Measurements from ENCODE around the gene IFT20.

The IFT20 gene

DNA sequence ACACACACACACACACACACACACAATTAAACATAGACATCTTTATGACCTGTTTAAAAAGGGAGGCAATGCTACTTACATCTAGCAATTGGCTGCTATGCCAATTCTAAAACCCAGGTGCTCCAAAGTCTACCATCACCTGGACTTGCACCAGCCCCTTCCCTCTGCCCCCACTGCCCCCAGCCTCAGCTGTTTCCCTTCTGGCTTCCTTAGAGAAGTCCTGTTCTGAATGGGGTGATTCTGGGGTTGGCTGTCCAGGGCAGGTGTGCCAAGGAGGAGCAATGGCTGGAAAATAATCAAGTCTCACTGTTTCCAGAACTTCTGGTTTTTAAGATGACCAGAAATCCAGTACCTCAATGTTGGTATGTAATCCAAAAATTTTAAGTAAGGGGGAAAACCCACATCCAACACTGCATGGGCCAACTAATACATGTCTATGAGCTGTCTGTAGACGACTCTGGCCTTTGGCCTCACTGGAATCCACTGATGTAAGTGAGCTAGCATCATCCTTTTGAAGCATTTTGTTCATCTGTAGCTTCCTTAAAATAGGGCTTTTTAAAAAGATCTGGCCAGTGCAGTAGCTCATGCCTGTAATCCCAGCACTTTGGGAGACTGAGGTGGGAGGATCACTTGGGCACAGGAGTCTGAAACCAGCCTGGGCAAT is 2.1 kb downstream of the IFT20 start:
- H2AFZ ChIP-seq, result no peak overlapping the region
- H3K79me2 ChIP-seq, result peaks cover 30% of the 10 kb centered on the region
- no peak overlapping the region for H3K4me2 ChIP-seq (ENCODE audit: low read length)
- H3K4me1 ChIP-seq, result no peaks in the 10 kb centered on the region
- no peak overlapping the region for H3K27ac ChIP-seq
- no peaks in the 10 kb centered on the region for H3K27me3 ChIP-seq (ENCODE audit: control insufficient read depth, insufficient read depth, low read length)
- no peak overlapping the region for H3K4me3 ChIP-seq (ENCODE audit: low read depth, low read length)
- TF ChIP-seq, protein P1, sequence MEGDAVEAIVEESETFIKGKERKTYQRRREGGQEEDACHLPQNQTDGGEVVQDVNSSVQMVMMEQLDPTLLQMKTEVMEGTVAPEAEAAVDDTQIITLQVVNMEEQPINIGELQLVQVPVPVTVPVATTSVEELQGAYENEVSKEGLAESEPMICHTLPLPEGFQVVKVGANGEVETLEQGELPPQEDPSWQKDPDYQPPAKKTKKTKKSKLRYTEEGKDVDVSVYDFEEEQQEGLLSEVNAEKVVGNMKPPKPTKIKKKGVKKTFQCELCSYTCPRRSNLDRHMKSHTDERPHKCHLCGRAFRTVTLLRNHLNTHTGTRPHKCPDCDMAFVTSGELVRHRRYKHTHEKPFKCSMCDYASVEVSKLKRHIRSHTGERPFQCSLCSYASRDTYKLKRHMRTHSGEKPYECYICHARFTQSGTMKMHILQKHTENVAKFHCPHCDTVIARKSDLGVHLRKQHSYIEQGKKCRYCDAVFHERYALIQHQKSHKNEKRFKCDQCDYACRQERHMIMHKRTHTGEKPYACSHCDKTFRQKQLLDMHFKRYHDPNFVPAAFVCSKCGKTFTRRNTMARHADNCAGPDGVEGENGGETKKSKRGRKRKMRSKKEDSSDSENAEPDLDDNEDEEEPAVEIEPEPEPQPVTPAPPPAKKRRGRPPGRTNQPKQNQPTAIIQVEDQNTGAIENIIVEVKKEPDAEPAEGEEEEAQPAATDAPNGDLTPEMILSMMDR (IDR thresholded peaks at IDR 0.05), result no peak
- H3K9ac ChIP-seq, result no peak overlapping the region
- H3K9me3 ChIP-seq (ENCODE audit: control insufficient read depth, low read length), result no peaks in the 10 kb centered on the region
- H3K36me3 ChIP-seq (ENCODE audit: control insufficient read depth, insufficient read depth, low read length), result no peaks in the 10 kb centered on the region

DNA sequence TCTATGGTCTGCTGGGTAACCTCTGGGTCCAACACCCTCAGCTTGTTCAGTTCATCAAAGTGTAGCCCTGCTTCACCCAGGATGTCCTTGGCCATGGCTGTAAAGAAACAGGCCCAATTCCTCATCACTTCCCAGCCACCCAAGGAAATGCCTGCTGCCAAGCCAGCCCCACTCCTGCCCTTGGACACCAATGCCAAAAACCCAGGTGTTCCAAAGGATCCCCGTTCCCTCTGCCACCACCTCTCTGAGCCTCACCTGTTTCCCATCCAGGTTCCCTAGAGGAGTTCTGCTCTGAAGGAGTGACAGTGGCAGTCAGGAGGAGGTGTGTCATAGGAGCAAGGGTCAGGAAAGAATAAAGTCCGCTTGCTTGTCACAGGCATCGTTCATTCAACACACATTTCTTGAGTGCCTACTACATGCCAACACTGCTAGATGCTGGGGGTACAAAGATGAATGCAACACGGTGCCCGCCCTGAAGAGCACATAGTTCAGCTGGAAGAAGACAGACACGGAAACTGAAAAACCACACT is 3.3 kb downstream of the IFT20 start:
- no peaks in the 10 kb centered on the region for H3K36me3 ChIP-seq (ENCODE audit: control insufficient read depth, insufficient read depth, low read length)
- H3K79me2 ChIP-seq, result peaks cover 27% of the 10 kb centered on the region
- H3K27me3 ChIP-seq (ENCODE audit: control insufficient read depth, insufficient read depth, low read length), result no peaks in the 10 kb centered on the region
- no peak overlapping the region for H3K27ac ChIP-seq
- TF ChIP-seq, protein P1 (IDR thresholded peaks at IDR 0.05), result no peak
- no peak overlapping the region for H3K9ac ChIP-seq
- H3K4me1 ChIP-seq, result no peaks in the 10 kb centered on the region
- no peak overlapping the region for H2AFZ ChIP-seq
- no peak overlapping the region for H3K4me2 ChIP-seq (ENCODE audit: low read length)
- no peaks in the 10 kb centered on the region for H3K9me3 ChIP-seq (ENCODE audit: control insufficient read depth, low read length)
- no peak overlapping the region for H3K4me3 ChIP-seq (ENCODE audit: low read depth, low read length)

DNA sequence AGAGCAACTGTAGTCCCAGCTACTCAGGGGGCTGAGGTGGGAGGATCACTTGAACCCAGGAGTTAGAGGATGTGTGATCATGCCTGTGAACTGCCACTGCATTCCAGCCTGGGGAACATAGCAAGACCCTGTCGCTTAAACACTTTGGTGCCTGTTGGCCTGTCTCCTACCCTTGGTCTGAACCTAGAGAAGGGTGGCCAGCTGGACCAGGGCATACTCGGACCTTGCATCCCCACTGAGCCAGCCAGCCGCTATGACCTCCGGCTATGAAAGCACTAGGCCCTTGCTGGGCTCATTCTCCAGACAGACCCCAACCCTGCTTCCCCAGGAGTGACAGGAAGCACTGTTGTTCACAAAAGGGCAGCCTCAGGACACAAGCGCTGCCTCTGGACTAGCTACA is 4.6 kb downstream of the IFT20 start:
- Histone ChIP-seq H3K36me3 (ENCODE audit: control insufficient read depth, insufficient read depth, low read length) (no peaks in the 10 kb centered on the region), H3K4me3 (ENCODE audit: low read depth, low read length) (no peak overlapping the region), H3K4me2 (ENCODE audit: low read length) (no peak overlapping the region), H2AFZ (no peak overlapping the region), H3K4me1 (no peaks in the 10 kb centered on the region), H3K9ac (no peak overlapping the region), H3K9me3 (ENCODE audit: control insufficient read depth, low read length) (no peaks in the 10 kb centered on the region), H3K27ac (no peak overlapping the region), H3K79me2 (peaks cover 21% of the 10 kb centered on the region), H3K27me3 (ENCODE audit: control insufficient read depth, insufficient read depth, low read length) (no peaks in the 10 kb centered on the region)
- TF ChIP-seq, protein P1 (IDR thresholded peaks at IDR 0.05), result no peak

DNA sequence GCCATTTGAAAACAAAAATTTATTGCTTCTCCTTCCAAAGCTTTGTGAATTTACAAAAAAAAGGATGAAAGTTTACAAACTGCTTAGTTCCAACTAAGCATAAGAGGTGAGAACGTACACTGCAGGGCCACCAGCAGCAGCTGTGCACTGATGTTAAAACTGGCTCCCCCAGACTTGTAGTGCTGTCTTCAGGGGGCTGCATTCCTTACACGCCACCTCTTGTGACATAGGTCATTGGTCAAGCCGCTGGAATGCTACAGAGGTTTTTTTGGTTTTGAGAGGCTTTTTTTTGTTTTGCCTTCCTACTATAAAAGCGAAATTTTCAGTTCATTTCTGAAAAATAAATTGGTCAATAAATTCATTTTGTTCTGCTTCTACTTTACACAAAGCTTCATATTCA is 6.9 kb downstream of the IFT20 start:
- no peak overlapping the region for H3K27ac ChIP-seq
- no peak overlapping the region for H2AFZ ChIP-seq
- H3K4me1 ChIP-seq, result no peaks in the 10 kb centered on the region
- TF ChIP-seq, protein P1 (IDR thresholded peaks at IDR 0.05), result no peak
- H3K4me3 ChIP-seq (ENCODE audit: low read depth, low read length), result no peak overlapping the region
- no peaks in the 10 kb centered on the region for H3K36me3 ChIP-seq (ENCODE audit: control insufficient read depth, insufficient read depth, low read length)
- H3K4me2 ChIP-seq (ENCODE audit: low read length), result no peak overlapping the region
- H3K9ac ChIP-seq, result no peak overlapping the region
- no peaks in the 10 kb centered on the region for H3K27me3 ChIP-seq (ENCODE audit: control insufficient read depth, insufficient read depth, low read length)
- no peaks in the 10 kb centered on the region for H3K9me3 ChIP-seq (ENCODE audit: control insufficient read depth, low read length)
- peaks cover 2% of the 10 kb centered on the region for H3K79me2 ChIP-seq

DNA sequence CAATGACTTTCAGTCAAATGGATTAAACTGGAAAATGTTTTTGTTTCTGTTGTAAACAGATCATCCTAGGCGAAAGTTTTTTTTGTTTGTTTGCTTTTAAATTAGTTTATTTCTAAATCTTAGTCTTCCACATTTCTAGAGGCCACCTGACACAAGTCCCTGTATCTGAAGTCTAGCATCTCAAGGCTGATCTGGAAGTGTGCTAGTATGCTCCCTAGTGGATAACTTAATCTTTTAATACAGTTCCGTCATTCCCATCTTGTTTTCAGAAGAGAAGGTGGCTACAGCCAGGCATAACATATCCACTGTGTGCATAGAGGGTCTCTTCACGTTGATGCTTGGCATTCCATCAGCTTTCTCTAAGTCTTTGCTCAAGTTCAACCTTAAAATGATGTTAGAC is 7.6 kb downstream of the IFT20 start:
- no peaks in the 10 kb centered on the region for H3K4me1 ChIP-seq
- TF ChIP-seq, protein P1 (IDR thresholded peaks at IDR 0.05), result no peak
- no peaks in the 10 kb centered on the region for H3K36me3 ChIP-seq (ENCODE audit: control insufficient read depth, insufficient read depth, low read length)
- H2AFZ ChIP-seq, result no peak overlapping the region
- H3K4me2 ChIP-seq (ENCODE audit: low read length), result no peak overlapping the region
- H3K9ac ChIP-seq, result no peak overlapping the region
- no peaks in the 10 kb centered on the region for H3K9me3 ChIP-seq (ENCODE audit: control insufficient read depth, low read length)
- no peaks in the 10 kb centered on the region for H3K79me2 ChIP-seq
- no peaks in the 10 kb centered on the region for H3K27me3 ChIP-seq (ENCODE audit: control insufficient read depth, insufficient read depth, low read length)
- no peak overlapping the region for H3K27ac ChIP-seq
- no peak overlapping the region for H3K4me3 ChIP-seq (ENCODE audit: low read depth, low read length)
